HG03280 (cell line): ENCODE results near the gene WASHC1.
"Not testable (repeated sequence)": the region's sequence is repeated elsewhere in the genome, so short reads cannot be mapped to it uniquely, and the experiment has no call there.

Experiments used
- ATAC-seq: cut with Tn5 transposase; IDR thresholded peaks from one replicate; pipeline ENCODE4 v1.9.1; 2021; ENCODE audit warnings: mild to moderate bottlenecking, moderate library complexity; ENCODE audit not compliant: unreplicated experiment

The WASHC1 gene

GRCh38 chr9:29356-29755 lies at the start of gene WASHC1:
TSS of gene WASHC1 (minus strand) at chr9:29456. CDS start at chr9:24999, 4,457 bp downstream.
- not testable (repeated sequence) for ATAC-seq

- not testable (repeated sequence) for ATAC-seq
Observed at GRCh38 chr9:78333-78732, 49.1 kb upstream of the WASHC1 start.

- not testable (repeated sequence) for ATAC-seq
Observed at GRCh38 chr9:76389-76788, 47.1 kb upstream of the WASHC1 start.

- not testable (repeated sequence) for ATAC-seq
Observed at GRCh38 chr9:73900-74525, 44.8 kb upstream of the WASHC1 start.

GRCh38 chr9:73076-73899 lies 44.0 kb upstream of the WASHC1 start:
- not testable (repeated sequence) for ATAC-seq

- ATAC-seq = not testable (repeated sequence)
Observed at GRCh38 chr9:63031-63629, 33.9 kb upstream of the WASHC1 start.

- not testable (repeated sequence) for ATAC-seq
Observed at GRCh38 chr9:52678-53077, 23.4 kb upstream of the WASHC1 start.

GRCh38 chr9:48190-48842 lies 19.1 kb upstream of the WASHC1 start:
- not testable (repeated sequence) for ATAC-seq

- not testable (repeated sequence) for ATAC-seq
Observed at GRCh38 chr9:46639-47271, 17.5 kb upstream of the WASHC1 start.

GRCh38 chr9:46164-46563 lies 16.9 kb upstream of the WASHC1 start:
- not testable (repeated sequence) for ATAC-seq

- ATAC-seq = not testable (repeated sequence)
Observed at GRCh38 chr9:45180-45878, 16.1 kb upstream of the WASHC1 start.

- not testable (repeated sequence) for ATAC-seq
Observed at GRCh38 chr9:44416-44815, 15.2 kb upstream of the WASHC1 start.

GRCh38 chr9:43636-44035 lies 14.4 kb upstream of the WASHC1 start:
- not testable (repeated sequence) for ATAC-seq

- ATAC-seq = not testable (repeated sequence)
Observed at GRCh38 chr9:43116-43515, 13.9 kb upstream of the WASHC1 start.

GRCh38 chr9:41819-42218 lies 12.6 kb upstream of the WASHC1 start:
- not testable (repeated sequence) for ATAC-seq

GRCh38 chr9:41261-41676 lies 12.0 kb upstream of the WASHC1 start:
- not testable (repeated sequence) for ATAC-seq

GRCh38 chr9:32308-32707 lies 3.1 kb upstream of the WASHC1 start:
- not testable (repeated sequence) for ATAC-seq

- not testable (repeated sequence) for ATAC-seq
Observed at GRCh38 chr9:28775-29174, 481 bp downstream of the WASHC1 start.

GRCh38 chr9:21621-22020 lies 7.6 kb downstream of the WASHC1 start:
- ATAC-seq = not testable (repeated sequence)

GRCh38 chr9:16875-17274 lies 12.4 kb downstream of the WASHC1 start:
- ATAC-seq = not testable (repeated sequence)
